ENCODE data around the gene CT47C1. TPM values are rescaled to one million over a fixed set of nuclear protein-coding genes. Genes with fewer than 3 reads are reported as not detected.
"Not testable (repeated sequence)": the region's sequence is repeated elsewhere in the genome, so short reads cannot be mapped to it uniquely, and the experiment has no call there.

The CT47C1 gene
- not detected in 2 replicates for total RNA-seq
- long read RNA-seq, result 0 reads

- Mint-ChIP-seq H3K36me3 (ENCODE audit: low read depth) (peaks cover 4% of the 10 kb centered on the region), H3K4me1 (no peaks in the 10 kb centered on the region), H3K9me3 (peaks cover 2% of the 10 kb centered on the region), H3K4me3 (no peak within 1 kb of the TSS), H3K27me3 (ENCODE audit: low read depth) (no peaks in the 10 kb centered on the region), H3K27ac (ENCODE audit: unreplicated experiment) (no peak within 1 kb of the TSS)
- no peak for TF ChIP-seq CTCF (conservative IDR thresholded peaks at IDR 0.05)
- DNase-seq (ENCODE audit: low read depth, low spot score), result no peak
Observed at GRCh38 chrX:119072744-119073143, at the start of gene CT47C1. Gene CT47C1, plus strand, starts transcription at chrX:119072993. Its CDS starts 233 bp downstream, at chrX:119073226.

- H3K36me3 Mint-ChIP-seq (ENCODE audit: low read depth), result no peaks in the 10 kb centered on the region
- H3K27me3 Mint-ChIP-seq (ENCODE audit: low read depth), result no peaks in the 10 kb centered on the region
- H3K9me3 Mint-ChIP-seq, result peaks cover 6% of the 10 kb centered on the region
- H3K27ac Mint-ChIP-seq (ENCODE audit: unreplicated experiment), result no peak overlapping the region
- H3K4me1 Mint-ChIP-seq, result no peaks in the 10 kb centered on the region
- no peak for DNase-seq (ENCODE audit: low read depth, low spot score)
- no peak for TF ChIP-seq CTCF (conservative IDR thresholded peaks at IDR 0.05)
- H3K4me3 Mint-ChIP-seq, result no peak overlapping the region
Observed at GRCh38 chrX:119025900-119026299, 46.9 kb upstream of the CT47C1 start.

- H3K36me3 Mint-ChIP-seq (ENCODE audit: low read depth); H3K27me3 Mint-ChIP-seq (ENCODE audit: low read depth); H3K4me1 Mint-ChIP-seq; DNase-seq (ENCODE audit: low read depth, low spot score); H3K27ac Mint-ChIP-seq (ENCODE audit: unreplicated experiment); H3K4me3 Mint-ChIP-seq; H3K9me3 Mint-ChIP-seq: not testable (repeated sequence)
Observed at GRCh38 chrX:119026344-119026743, 46.4 kb upstream of the CT47C1 start.

- H3K4me1 Mint-ChIP-seq; H3K27ac Mint-ChIP-seq (ENCODE audit: unreplicated experiment); H3K27me3 Mint-ChIP-seq (ENCODE audit: low read depth); H3K36me3 Mint-ChIP-seq (ENCODE audit: low read depth); DNase-seq (ENCODE audit: low read depth, low spot score); H3K4me3 Mint-ChIP-seq: not testable (repeated sequence)
- H3K9me3 Mint-ChIP-seq, result peaks cover 13% of the 10 kb centered on the region
Observed at GRCh38 chrX:119027960-119028732, 44.6 kb upstream of the CT47C1 start.

GRCh38 chrX:119028733-119029330, 44.0 kb upstream of the CT47C1 start:
- Mint-ChIP-seq H3K27me3 (ENCODE audit: low read depth) (no peaks in the 10 kb centered on the region), H3K36me3 (ENCODE audit: low read depth) (peaks cover 8% of the 10 kb centered on the region), H3K27ac (ENCODE audit: unreplicated experiment) (no peak overlapping the region), H3K4me1 (no peaks in the 10 kb centered on the region), H3K4me3 (no peak overlapping the region), H3K9me3 (peaks cover 16% of the 10 kb centered on the region)
- DNase-seq (ENCODE audit: low read depth, low spot score), result no peak
- TF ChIP-seq CTCF (conservative IDR thresholded peaks at IDR 0.05), result no peak

GRCh38 chrX:119029656-119030055, 43.1 kb upstream of the CT47C1 start:
- DNase-seq (ENCODE audit: low read depth, low spot score); H3K36me3 Mint-ChIP-seq (ENCODE audit: low read depth); H3K4me1 Mint-ChIP-seq; H3K27me3 Mint-ChIP-seq (ENCODE audit: low read depth); H3K4me3 Mint-ChIP-seq; H3K27ac Mint-ChIP-seq (ENCODE audit: unreplicated experiment): not testable (repeated sequence)
- peaks cover 18% of the 10 kb centered on the region for H3K9me3 Mint-ChIP-seq

GRCh38 chrX:119030990-119031389, 41.8 kb upstream of the CT47C1 start:
- no peaks in the 10 kb centered on the region for H3K27me3 Mint-ChIP-seq (ENCODE audit: low read depth)
- no peak for DNase-seq (ENCODE audit: low read depth, low spot score)
- peaks cover 8% of the 10 kb centered on the region for H3K36me3 Mint-ChIP-seq (ENCODE audit: low read depth)
- H3K27ac Mint-ChIP-seq (ENCODE audit: unreplicated experiment), result no peak overlapping the region
- no peaks in the 10 kb centered on the region for H3K4me1 Mint-ChIP-seq
- no peak for TF ChIP-seq CTCF (conservative IDR thresholded peaks at IDR 0.05)
- H3K4me3 Mint-ChIP-seq, result no peak overlapping the region
- peaks cover 17% of the 10 kb centered on the region for H3K9me3 Mint-ChIP-seq

Measured in neural crest cell (in vitro differentiated cells).